B cell (primary cell): ENCODE measurements around the gene HBS1L.

ENCODE experiments used
- CTCF ChIP-seq: fragments of 200-600 bp; IDR thresholded peaks from one replicate; pipeline ENCODE4 v1.8.0; 2022; ENCODE audit warnings: antibody characterized with exemption, mild to moderate bottlenecking
- EZH2 ChIP-seq: IDR thresholded peaks from 2 replicates; pipeline ENCODE4 v1.6.1; 2012; ENCODE audit warnings: borderline replicate concordance, low read depth, mild to moderate bottlenecking, moderate library complexity, low read length; ENCODE audit not compliant: insufficient read depth, poor library complexity, severe bottlenecking

GRCh38 chr6:135073217-135073616 is 18.6 kb upstream of the HBS1L start:
- no peak for TF ChIP-seq CTCF
- no peak for TF ChIP-seq EZH2
